Panc1 (cell line): ENCODE data around the gene THG1L. TPM values are rescaled to one million over a fixed set of nuclear protein-coding genes. Genes with fewer than 3 reads are reported as not detected.

Source experiments
- ATAC-seq: fragments of 200-7000 bp; cut with Tn5 transposase; 2 replicates; pipeline ENCODE4 v1.9.1; 2020; ENCODE audit warnings: mild to moderate bottlenecking, moderate library complexity
- BruUV-seq: library from RNA; stranded (reverse); fragments of 400-500 nt; replicated peaks from 2 replicates; lab custom pipeline; 2021; lab: Mats Ljungman, UMichigan
- CTCF ChIA-PET: fragments of 300-600 bp; sonication (Branson Sonifier 250); formaldehyde crosslinking; loops from one replicate; lab custom pipeline; 2022; ENCODE audit warnings: antibody characterized with exemption; lab: Charles Lee
- POLR2A ChIA-PET: fragments of 300-600 bp; sonication (Branson Sonifier 250); formaldehyde crosslinking; loops from one replicate; lab custom pipeline; 2022; ENCODE audit warnings: antibody characterized with exemption; lab: Charles Lee
- DNase-seq: peaks from one replicate; pipeline ENCODE4 v3.0.0-alpha.2; 2010; ENCODE audit warnings: low read depth, low spot score
- H3K27ac ChIP-seq: 2 replicates; pipeline ENCODE4 v1.5.1; 2011; ENCODE audit warnings: mild to moderate bottlenecking, low read length, inconsistent platforms
- H3K27me3 ChIP-seq: fragments of 200-500 bp; sonication (Bioruptor generic); 2 replicates; pipeline ENCODE4 v1.6.0; 2014; ENCODE audit warnings: low read length, inconsistent platforms; ENCODE audit not compliant: control insufficient read depth, insufficient read depth
- H3K36me3 ChIP-seq: fragments of 200-500 bp; sonication (Bioruptor generic); 2 replicates; pipeline ENCODE4 v1.5.1; 2014; ENCODE audit warnings: inconsistent platforms, mild to moderate bottlenecking, low read length, moderate library complexity; ENCODE audit not compliant: control insufficient read depth, insufficient read depth
- H3K4me1 ChIP-seq: 2 replicates; pipeline ENCODE4 v1.5.1; 2011; ENCODE audit warnings: inconsistent platforms, mild to moderate bottlenecking, low read length, moderate library complexity; ENCODE audit not compliant: control insufficient read depth, insufficient read depth
- H3K4me3 ChIP-seq, 2 experiments: 2 replicates each; pipeline ENCODE4 v1.5.1; 2011 to 2012; ENCODE audit warnings: low read depth in 2 of 2, low read length in 2 of 2, mild to moderate bottlenecking in 2 of 2, inconsistent platforms in 1 of 2, moderate library complexity in 1 of 2
- H3K9me3 ChIP-seq: fragments of 200-500 bp; sonication (Bioruptor generic); 2 replicates; pipeline ENCODE4 v1.5.1; 2014; ENCODE audit warnings: low read depth, mild to moderate bottlenecking, inconsistent platforms, low read length, moderate library complexity; ENCODE audit not compliant: control insufficient read depth, insufficient read depth
- POLR2AphosphoS5 ChIP-seq: IDR thresholded peaks from 2 replicates; pipeline ENCODE4 v1.6.1; 2012; ENCODE audit warnings: mild to moderate bottlenecking, low read depth, low read length, moderate library complexity
- SIN3A ChIP-seq: IDR thresholded peaks from 2 replicates; pipeline ENCODE4 v1.6.1; 2012; ENCODE audit warnings: low read depth, mild to moderate bottlenecking, low read length, moderate library complexity, borderline replicate concordance; ENCODE audit not compliant: insufficient read depth
- TCF7L2 ChIP-seq: IDR thresholded peaks from 2 replicates; pipeline ENCODE4 v1.6.1; 2011; ENCODE audit warnings: mild to moderate bottlenecking, low read depth, low read length, inconsistent platforms
- in situ Hi-C: cut with HindIII; loops from 2 replicates; pipeline ENCODE4 v1.10.0; 2016; ENCODE audit warnings: low sequenced_read_pairs, low pct_unique_long_range_greater_than_20kb
- intact Hi-C: fragments of 100-400 bp; cut with micrococcal nuclease; formaldehyde crosslinking; loops from one replicate; pipeline ENCODE4 v1.10.0; 2022; ENCODE audit not compliant: unreplicated experiment
- total RNA-seq: library from RNA; stranded (reverse); gene quantifications from one replicate; pipeline ENCODE4 v1.2.1, GENCODE V29; 2021; ENCODE audit not compliant: unreplicated experiment
- TF ChIP-seq, protein P1 (sequence below): fragments of 450-650 bp; IDR thresholded peaks from 2 replicates; pipeline ENCODE4 v1.5.1; 2017; ENCODE audit warnings: mild to moderate bottlenecking
- TF ChIP-seq, protein P2 (sequence below), 2 experiments: IDR thresholded peaks; 2 replicates each; pipeline ENCODE4 v1.6.1; 2011 to 2012; ENCODE audit warnings: low read depth in 2 of 2, control low read depth in 1 of 2, low read length in 1 of 2, mild to moderate bottlenecking in 1 of 2, moderate library complexity in 1 of 2; ENCODE audit not compliant: insufficient read depth in 1 of 2

The THG1L gene
- total RNA-seq, 1 experiment from 2014 or later, result 15.4 TPM

DNA sequence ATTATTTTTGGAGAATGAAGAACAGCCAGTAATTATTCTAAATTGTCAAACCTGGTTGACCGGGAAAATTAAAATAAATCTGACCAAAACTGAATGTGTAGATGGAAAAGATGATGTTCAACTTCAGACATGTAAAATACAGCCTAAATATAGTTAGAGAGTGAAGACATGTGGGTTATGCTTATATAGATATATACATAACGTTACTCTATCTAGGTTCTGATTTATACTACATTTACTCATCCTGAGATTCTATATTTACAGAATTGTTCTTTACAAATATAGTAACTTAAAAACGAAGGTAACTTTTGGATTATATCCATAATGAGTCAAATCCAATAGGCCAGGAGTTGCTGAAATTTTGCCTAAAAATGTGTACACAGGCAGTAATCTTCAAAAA is 20.8 kb upstream of the THG1L start:
- TF ChIP-seq, protein P1, sequence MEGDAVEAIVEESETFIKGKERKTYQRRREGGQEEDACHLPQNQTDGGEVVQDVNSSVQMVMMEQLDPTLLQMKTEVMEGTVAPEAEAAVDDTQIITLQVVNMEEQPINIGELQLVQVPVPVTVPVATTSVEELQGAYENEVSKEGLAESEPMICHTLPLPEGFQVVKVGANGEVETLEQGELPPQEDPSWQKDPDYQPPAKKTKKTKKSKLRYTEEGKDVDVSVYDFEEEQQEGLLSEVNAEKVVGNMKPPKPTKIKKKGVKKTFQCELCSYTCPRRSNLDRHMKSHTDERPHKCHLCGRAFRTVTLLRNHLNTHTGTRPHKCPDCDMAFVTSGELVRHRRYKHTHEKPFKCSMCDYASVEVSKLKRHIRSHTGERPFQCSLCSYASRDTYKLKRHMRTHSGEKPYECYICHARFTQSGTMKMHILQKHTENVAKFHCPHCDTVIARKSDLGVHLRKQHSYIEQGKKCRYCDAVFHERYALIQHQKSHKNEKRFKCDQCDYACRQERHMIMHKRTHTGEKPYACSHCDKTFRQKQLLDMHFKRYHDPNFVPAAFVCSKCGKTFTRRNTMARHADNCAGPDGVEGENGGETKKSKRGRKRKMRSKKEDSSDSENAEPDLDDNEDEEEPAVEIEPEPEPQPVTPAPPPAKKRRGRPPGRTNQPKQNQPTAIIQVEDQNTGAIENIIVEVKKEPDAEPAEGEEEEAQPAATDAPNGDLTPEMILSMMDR, result no peak
- TF ChIP-seq, protein P2, sequence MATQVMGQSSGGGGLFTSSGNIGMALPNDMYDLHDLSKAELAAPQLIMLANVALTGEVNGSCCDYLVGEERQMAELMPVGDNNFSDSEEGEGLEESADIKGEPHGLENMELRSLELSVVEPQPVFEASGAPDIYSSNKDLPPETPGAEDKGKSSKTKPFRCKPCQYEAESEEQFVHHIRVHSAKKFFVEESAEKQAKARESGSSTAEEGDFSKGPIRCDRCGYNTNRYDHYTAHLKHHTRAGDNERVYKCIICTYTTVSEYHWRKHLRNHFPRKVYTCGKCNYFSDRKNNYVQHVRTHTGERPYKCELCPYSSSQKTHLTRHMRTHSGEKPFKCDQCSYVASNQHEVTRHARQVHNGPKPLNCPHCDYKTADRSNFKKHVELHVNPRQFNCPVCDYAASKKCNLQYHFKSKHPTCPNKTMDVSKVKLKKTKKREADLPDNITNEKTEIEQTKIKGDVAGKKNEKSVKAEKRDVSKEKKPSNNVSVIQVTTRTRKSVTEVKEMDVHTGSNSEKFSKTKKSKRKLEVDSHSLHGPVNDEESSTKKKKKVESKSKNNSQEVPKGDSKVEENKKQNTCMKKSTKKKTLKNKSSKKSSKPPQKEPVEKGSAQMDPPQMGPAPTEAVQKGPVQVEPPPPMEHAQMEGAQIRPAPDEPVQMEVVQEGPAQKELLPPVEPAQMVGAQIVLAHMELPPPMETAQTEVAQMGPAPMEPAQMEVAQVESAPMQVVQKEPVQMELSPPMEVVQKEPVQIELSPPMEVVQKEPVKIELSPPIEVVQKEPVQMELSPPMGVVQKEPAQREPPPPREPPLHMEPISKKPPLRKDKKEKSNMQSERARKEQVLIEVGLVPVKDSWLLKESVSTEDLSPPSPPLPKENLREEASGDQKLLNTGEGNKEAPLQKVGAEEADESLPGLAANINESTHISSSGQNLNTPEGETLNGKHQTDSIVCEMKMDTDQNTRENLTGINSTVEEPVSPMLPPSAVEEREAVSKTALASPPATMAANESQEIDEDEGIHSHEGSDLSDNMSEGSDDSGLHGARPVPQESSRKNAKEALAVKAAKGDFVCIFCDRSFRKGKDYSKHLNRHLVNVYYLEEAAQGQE (IDR thresholded peaks at IDR 0.05; ENCODE audit: insufficient read depth in 1 of 2, low read depth in 2 of 2, low read length in 1 of 2), result no peak
- TF ChIP-seq TCF7L2, result no peak
- TF ChIP-seq SIN3A, result no peak
- no peak for TF ChIP-seq POLR2AphosphoS5
- POLR2A ChIA-PET, result no interaction called here
- no peak for ATAC-seq
- H3K4me3 ChIP-seq, result no peak overlapping the region
- no peaks in the 10 kb centered on the region for H3K9me3 ChIP-seq
- no peaks in the 10 kb centered on the region for H3K27me3 ChIP-seq
- in situ Hi-C loops, result no loop called here
- no peaks in the 10 kb centered on the region for H3K36me3 ChIP-seq
- no peak for DNase-seq
- CTCF ChIA-PET, result no interaction called here
- H3K4me1 ChIP-seq, result no peaks in the 10 kb centered on the region
- BruUV-seq, result no TSS peak
- H3K27ac ChIP-seq, result no peak overlapping the region
- intact Hi-C loops, result loop anchor here (10.0 kb wide), 1 partner anchor 276 kb away; no protein-coding TSS in a partner anchor

DNA sequence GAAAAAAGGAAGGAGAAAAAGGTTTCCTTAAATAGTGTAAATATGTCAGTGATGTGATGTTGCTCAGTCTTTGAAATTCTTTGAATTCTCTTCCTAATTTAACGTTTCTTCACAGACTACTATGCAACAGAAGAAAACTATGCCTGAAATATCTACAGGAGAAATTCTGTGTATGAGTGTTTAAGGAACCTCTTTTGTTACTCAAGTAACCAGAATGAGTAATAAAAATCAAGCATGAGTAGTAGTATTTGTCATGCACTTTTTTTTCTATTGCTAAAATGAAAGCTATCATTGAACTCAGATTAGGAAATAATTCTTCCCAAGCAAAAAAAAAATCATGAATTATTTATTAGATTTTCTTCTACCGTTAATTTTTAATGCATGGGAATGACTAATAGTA is 20.3 kb upstream of the THG1L start:
- no peaks in the 10 kb centered on the region for H3K9me3 ChIP-seq
- in situ Hi-C loops, result no loop called here
- TF ChIP-seq SIN3A, result no peak
- TF ChIP-seq POLR2AphosphoS5, result no peak
- TF ChIP-seq, protein P2 (IDR thresholded peaks at IDR 0.05; ENCODE audit: insufficient read depth in 1 of 2, low read depth in 2 of 2, low read length in 1 of 2), result no peak
- TF ChIP-seq, protein P1, result no peak
- TF ChIP-seq TCF7L2, result no peak
- H3K36me3 ChIP-seq, result no peaks in the 10 kb centered on the region
- DNase-seq (no peak), ATAC-seq (no peak)
- ChIA-PET CTCF (no interaction called here), POLR2A (no interaction called here)
- intact Hi-C loops, result loop anchor here (10.0 kb wide), 1 partner anchor 276 kb away; no protein-coding TSS in a partner anchor
- H3K27ac ChIP-seq, result no peak overlapping the region
- H3K27me3 ChIP-seq, result no peaks in the 10 kb centered on the region
- H3K4me1 ChIP-seq, result no peaks in the 10 kb centered on the region
- H3K4me3 ChIP-seq, result no peak overlapping the region
- BruUV-seq, result no TSS peak
